ENCODE results near the gene ADAMTS2. TPM values are rescaled to one million over a fixed set of nuclear protein-coding genes. Genes with fewer than 3 reads are reported as not detected.

The ADAMTS2 gene
- total and polyA plus RNA-seq, 2 experiments from 2014 or later: 1.6 to 8.1 TPM

GRCh38 chr5:179259731-179260323, 85.4 kb downstream of the ADAMTS2 start (continued):
- TF ChIP-seq EZH2 (IDR thresholded peaks at IDR 0.05; ENCODE audit: low read depth, unreplicated experiment) (no peak), JUNB (IDR thresholded peaks at IDR 0.05; ENCODE audit: unreplicated experiment) (no peak)

DNA sequence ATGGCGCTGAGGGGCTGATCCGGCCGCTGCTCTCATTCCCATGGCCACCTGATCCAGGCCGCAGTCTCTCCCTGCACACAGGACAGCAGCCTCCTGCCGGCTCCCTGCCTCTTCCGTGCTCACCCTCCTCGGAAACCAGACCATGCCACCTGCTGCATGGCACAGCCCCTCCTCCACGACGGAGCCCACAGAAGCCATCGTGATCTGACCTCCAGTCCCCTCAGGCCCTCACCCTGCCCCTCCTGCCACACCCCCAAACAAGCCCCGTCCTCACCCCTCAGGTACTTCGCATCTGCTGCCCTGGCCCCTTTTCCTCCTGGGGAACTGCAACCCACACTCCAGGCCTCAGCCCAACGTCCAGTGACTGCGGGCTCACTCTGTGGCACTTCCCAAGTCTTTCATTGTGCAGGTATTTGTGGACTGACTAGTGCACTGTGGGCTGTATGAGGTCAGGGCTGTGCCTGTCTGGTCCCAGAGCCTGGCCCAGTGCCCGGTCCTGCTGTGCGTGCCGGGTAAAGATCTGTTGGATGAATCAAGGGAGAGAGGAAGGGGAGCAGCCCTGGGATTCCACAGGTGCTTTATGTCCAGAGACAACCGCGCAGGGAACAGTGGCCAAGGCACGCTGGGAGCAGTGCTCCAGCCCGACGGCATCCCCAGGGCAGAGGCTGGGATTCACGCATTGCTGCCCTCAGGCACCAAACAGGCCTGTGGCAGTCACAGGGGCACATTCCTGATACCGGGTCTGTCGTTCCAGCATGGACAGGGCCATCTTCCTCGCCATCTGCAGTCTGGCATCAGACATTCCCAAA, 86.1 kb downstream of the ADAMTS2 start:
- no peaks in the 10 kb centered on the region for H3K4me1 ChIP-seq (ENCODE audit: insufficient read depth)
- no peaks in the 10 kb centered on the region for H3F3A ChIP-seq (replicated peaks; ENCODE audit: low read depth)
- Mint-ChIP-seq H3K4me3 (no peak overlapping the region), H3K27me3 (ENCODE audit: insufficient read depth, low read depth, poor library complexity) (peaks cover 3% of the 10 kb centered on the region), H3K36me3 (ENCODE audit: low read depth) (no peaks in the 10 kb centered on the region; the same call in 2 of the 3 replicates), H3K4me1 (peaks cover 5% of the 10 kb centered on the region; the same call in 2 of the 3 replicates), H3K27ac (no peak overlapping the region), H3K9me3 (no peaks in the 10 kb centered on the region)
- no peak overlapping the region for H3K4me3 ChIP-seq
- H3K4me2 ChIP-seq: no peak overlapping the region
- no peak overlapping the region for H3K27ac ChIP-seq (ENCODE audit: low read depth)
- TF ChIP-seq CTCF (conservative IDR thresholded peaks at IDR 0.05; ENCODE audit: low read depth in 2 of 2): no peak
- no peak for TF ChIP-seq ZNF462 (CRISPR knock-in tag; IDR thresholded peaks at IDR 0.05)
- TF ChIP-seq JUNB (IDR thresholded peaks at IDR 0.05; ENCODE audit: unreplicated experiment): no peak
- no peak for TF ChIP-seq ETS1 (IDR thresholded peaks at IDR 0.05)
- TF ChIP-seq EZH2phosphoT487 (IDR thresholded peaks at IDR 0.05; ENCODE audit: unreplicated experiment): no peak
- TF ChIP-seq EZH2 (IDR thresholded peaks at IDR 0.05; ENCODE audit: low read depth, unreplicated experiment): no peak
- TF ChIP-seq ZNF114 (CRISPR knock-in tag; IDR thresholded peaks at IDR 0.05): no peak
- no peak for TF ChIP-seq ZNF331 (CRISPR knock-in tag; IDR thresholded peaks at IDR 0.05; ENCODE audit: low read depth)
- no peak for TF ChIP-seq CREB1 (CRISPR knock-in tag; IDR thresholded peaks at IDR 0.05; ENCODE audit: low read depth)
- TF ChIP-seq, protein P1, sequence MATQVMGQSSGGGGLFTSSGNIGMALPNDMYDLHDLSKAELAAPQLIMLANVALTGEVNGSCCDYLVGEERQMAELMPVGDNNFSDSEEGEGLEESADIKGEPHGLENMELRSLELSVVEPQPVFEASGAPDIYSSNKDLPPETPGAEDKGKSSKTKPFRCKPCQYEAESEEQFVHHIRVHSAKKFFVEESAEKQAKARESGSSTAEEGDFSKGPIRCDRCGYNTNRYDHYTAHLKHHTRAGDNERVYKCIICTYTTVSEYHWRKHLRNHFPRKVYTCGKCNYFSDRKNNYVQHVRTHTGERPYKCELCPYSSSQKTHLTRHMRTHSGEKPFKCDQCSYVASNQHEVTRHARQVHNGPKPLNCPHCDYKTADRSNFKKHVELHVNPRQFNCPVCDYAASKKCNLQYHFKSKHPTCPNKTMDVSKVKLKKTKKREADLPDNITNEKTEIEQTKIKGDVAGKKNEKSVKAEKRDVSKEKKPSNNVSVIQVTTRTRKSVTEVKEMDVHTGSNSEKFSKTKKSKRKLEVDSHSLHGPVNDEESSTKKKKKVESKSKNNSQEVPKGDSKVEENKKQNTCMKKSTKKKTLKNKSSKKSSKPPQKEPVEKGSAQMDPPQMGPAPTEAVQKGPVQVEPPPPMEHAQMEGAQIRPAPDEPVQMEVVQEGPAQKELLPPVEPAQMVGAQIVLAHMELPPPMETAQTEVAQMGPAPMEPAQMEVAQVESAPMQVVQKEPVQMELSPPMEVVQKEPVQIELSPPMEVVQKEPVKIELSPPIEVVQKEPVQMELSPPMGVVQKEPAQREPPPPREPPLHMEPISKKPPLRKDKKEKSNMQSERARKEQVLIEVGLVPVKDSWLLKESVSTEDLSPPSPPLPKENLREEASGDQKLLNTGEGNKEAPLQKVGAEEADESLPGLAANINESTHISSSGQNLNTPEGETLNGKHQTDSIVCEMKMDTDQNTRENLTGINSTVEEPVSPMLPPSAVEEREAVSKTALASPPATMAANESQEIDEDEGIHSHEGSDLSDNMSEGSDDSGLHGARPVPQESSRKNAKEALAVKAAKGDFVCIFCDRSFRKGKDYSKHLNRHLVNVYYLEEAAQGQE (IDR thresholded peaks at IDR 0.05; ENCODE audit: unreplicated experiment): no peak
- H3K36me3 ChIP-seq (ENCODE audit: insufficient read depth): no peaks in the 10 kb centered on the region
- ATAC-seq (no peak), DNase-seq (ENCODE audit: low spot score) (no peak)
- no peaks in the 10 kb centered on the region for H3K79me2 ChIP-seq (replicated peaks; ENCODE audit: insufficient read depth)
- no peaks in the 10 kb centered on the region for H3K27me3 ChIP-seq (ENCODE audit: insufficient read depth)
- no peaks in the 10 kb centered on the region for H3K9me2 ChIP-seq (ENCODE audit: insufficient read depth)
- no peaks in the 10 kb centered on the region for H4K20me1 ChIP-seq (replicated peaks; ENCODE audit: insufficient read depth)
- H2AFZ ChIP-seq: no peak overlapping the region

All from GM23338 (cell line).